Tibial nerve (tissue), 4 donors: ENCODE measurements around the gene TANC1.

Source experiments
- CTCF ChIP-seq, 5 experiments: fragments of 200-600 bp in 3 of 5; fragments of 450-650 bp in 2 of 5; sonication (generic) in 3 of 5; IDR thresholded peaks; one replicate each; pipeline ENCODE4 v1.5.1; 2016 to 2019; ENCODE audit warnings: antibody characterized with exemption in 5 of 5, mild to moderate bottlenecking in 3 of 5, moderate library complexity in 2 of 5
- EP300 ChIP-seq, 2 donors: sonication (generic); formaldehyde crosslinking; IDR thresholded peaks; one replicate each; pipeline ENCODE4 v1.6.1; 2017; ENCODE audit warnings: antibody characterized with exemption in 2 of 2, mild to moderate bottlenecking in 1 of 2
- POLR2A ChIP-seq, 2 donors: fragments of 450-650 bp; IDR thresholded peaks; one replicate each; pipeline ENCODE4 v1.6.1; 2017; ENCODE audit warnings: antibody characterized with exemption in 2 of 2, mild to moderate bottlenecking in 2 of 2, moderate library complexity in 2 of 2

GRCh38 chr2:159106109-159106508 lies 137.7 kb downstream of the TANC1 start:
- TF ChIP-seq CTCF (IDR thresholded peaks at IDR 0.05) (no peak), POLR2A (IDR thresholded peaks at IDR 0.05) (no peak), EP300 (IDR thresholded peaks at IDR 0.05) (no peak)
